RWPE2 (cell line): ENCODE measurements around the gene IGFN1.

ENCODE experiments used
- ATAC-seq: fragments of 200-7000 bp; cut with Tn5 transposase; 3 replicates; pipeline ENCODE4 v1.9.1; 2021; ENCODE audit warnings: low read depth
- DNase-seq: peaks from one replicate; pipeline ENCODE4 v3.0.0-alpha.2; 2020; ENCODE audit warnings: low spot score
- H3K27ac ChIP-seq: fragments of 450-650 bp; 2 replicates; pipeline ENCODE4 v1.5.1; 2017; ENCODE audit warnings: mild to moderate bottlenecking; ENCODE audit not compliant: poor library complexity, severe bottlenecking
- H3K27me3 ChIP-seq: fragments of 250-450 bp; sonication (Bioruptor Pico); 2 replicates; pipeline ENCODE4 v1.5.1; 2021; ENCODE audit warnings: mild to moderate bottlenecking, moderate library complexity; ENCODE audit not compliant: insufficient read depth, poor library complexity, severe bottlenecking
- H3K36me3 ChIP-seq: fragments of 250-450 bp; sonication (Bioruptor Pico); 2 replicates; pipeline ENCODE4 v1.5.1; 2020; ENCODE audit warnings: low read depth, mild to moderate bottlenecking, moderate library complexity
- H3K4me1 ChIP-seq: fragments of 250-450 bp; sonication (Bioruptor Pico); 2 replicates; pipeline ENCODE4 v1.5.1; 2021; ENCODE audit warnings: mild to moderate bottlenecking, moderate library complexity; ENCODE audit not compliant: insufficient read depth, poor library complexity, severe bottlenecking
- H3K4me3 ChIP-seq: fragments of 250-450 bp; sonication (Bioruptor Pico); 2 replicates; pipeline ENCODE4 v1.5.1; 2021; ENCODE audit warnings: mild to moderate bottlenecking, moderate library complexity; ENCODE audit not compliant: severe bottlenecking
- H3K9me3 ChIP-seq: fragments of 250-450 bp; sonication (Bioruptor Pico); 2 replicates; pipeline ENCODE4 v1.5.1; 2021; ENCODE audit warnings: mild to moderate bottlenecking, moderate library complexity; ENCODE audit not compliant: severe bottlenecking
- TF ChIP-seq, protein P1 (sequence below): fragments of 450-650 bp; IDR thresholded peaks from one replicate; pipeline ENCODE4 v1.5.1; 2017; ENCODE audit warnings: mild to moderate bottlenecking, moderate library complexity; ENCODE audit not compliant: poor library complexity, severe bottlenecking

IGFN1 gene

DNA sequence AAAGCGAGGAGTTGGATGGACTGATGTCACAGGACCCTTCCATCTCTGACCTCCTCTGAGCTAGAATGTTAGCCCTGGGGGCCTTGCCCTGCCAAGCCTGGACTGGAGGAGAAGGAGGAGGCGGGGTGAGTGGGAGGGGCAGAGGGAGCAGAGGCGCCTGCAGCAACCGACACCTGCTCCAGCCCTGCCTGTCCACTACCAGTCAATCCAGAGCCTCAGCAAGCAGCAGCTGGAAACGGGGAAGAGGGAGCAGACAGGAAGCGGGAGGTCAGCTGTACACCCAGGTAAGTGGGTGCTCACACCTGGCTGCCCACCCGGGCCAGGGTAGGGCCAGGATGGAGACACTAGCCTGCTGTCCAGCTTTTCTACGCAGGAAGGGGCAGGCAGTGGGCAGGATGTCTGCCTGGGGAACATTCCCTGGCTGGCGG lies at the start of gene IGFN1:
Gene IGFN1, plus strand, starts transcription at position 201 of the 428 bp plus-strand sequence. CDS start 2,470 bp downstream, outside the sequence.
- Histone ChIP-seq H3K27ac (no peak within 1 kb of the TSS), H3K27me3 (no peaks in the 10 kb centered on the region), H3K9me3 (no peaks in the 10 kb centered on the region), H3K4me1 (peaks cover 2% of the 10 kb centered on the region), H3K36me3 (no peaks in the 10 kb centered on the region), H3K4me3 (no peak within 1 kb of the TSS)
- ATAC-seq (no peak), DNase-seq (no peak)
- TF ChIP-seq, protein P1, sequence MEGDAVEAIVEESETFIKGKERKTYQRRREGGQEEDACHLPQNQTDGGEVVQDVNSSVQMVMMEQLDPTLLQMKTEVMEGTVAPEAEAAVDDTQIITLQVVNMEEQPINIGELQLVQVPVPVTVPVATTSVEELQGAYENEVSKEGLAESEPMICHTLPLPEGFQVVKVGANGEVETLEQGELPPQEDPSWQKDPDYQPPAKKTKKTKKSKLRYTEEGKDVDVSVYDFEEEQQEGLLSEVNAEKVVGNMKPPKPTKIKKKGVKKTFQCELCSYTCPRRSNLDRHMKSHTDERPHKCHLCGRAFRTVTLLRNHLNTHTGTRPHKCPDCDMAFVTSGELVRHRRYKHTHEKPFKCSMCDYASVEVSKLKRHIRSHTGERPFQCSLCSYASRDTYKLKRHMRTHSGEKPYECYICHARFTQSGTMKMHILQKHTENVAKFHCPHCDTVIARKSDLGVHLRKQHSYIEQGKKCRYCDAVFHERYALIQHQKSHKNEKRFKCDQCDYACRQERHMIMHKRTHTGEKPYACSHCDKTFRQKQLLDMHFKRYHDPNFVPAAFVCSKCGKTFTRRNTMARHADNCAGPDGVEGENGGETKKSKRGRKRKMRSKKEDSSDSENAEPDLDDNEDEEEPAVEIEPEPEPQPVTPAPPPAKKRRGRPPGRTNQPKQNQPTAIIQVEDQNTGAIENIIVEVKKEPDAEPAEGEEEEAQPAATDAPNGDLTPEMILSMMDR, result no peak

DNA sequence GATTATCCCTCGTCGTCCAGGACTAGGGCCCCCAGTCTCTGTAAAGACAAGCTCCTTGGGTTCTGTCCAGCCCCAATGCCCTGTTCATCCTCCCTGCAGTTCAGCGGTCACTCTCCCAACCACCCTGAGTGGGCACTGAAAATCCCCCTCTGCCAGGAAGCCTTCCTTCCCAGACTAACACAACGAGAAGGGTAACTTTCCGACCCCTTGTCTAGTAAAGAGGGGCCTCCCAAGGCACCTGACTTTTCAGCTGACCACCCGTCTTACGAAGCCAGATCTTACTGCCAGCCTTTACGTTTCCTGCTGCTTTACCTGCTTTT lies 49.7 kb upstream of the IGFN1 start:
- Histone ChIP-seq H3K27me3 (no peaks in the 10 kb centered on the region), H3K4me1 (no peaks in the 10 kb centered on the region), H3K27ac (no peak overlapping the region), H3K36me3 (peaks cover 59% of the 10 kb centered on the region), H3K9me3 (no peaks in the 10 kb centered on the region), H3K4me3 (no peak overlapping the region)
- TF ChIP-seq, protein P1, result no peak
- DNase-seq, result no peak
- no peak for ATAC-seq

GRCh38 chr1:201141418-201141817 lies 49.2 kb upstream of the IGFN1 start:
- ATAC-seq, result no peak
- TF ChIP-seq, protein P1, result no peak
- Histone ChIP-seq H3K4me1 (no peaks in the 10 kb centered on the region), H3K4me3 (no peak overlapping the region), H3K27ac (no peak overlapping the region), H3K36me3 (peaks cover 64% of the 10 kb centered on the region), H3K27me3 (no peaks in the 10 kb centered on the region), H3K9me3 (no peaks in the 10 kb centered on the region)
- DNase-seq, result no peak

GRCh38 chr1:201142011-201142848 lies 48.4 kb upstream of the IGFN1 start:
- no peak overlapping the region for H3K4me3 ChIP-seq
- DNase-seq (no peak), ATAC-seq (no peak)
- TF ChIP-seq, protein P1, result no peak
- no peaks in the 10 kb centered on the region for H3K4me1 ChIP-seq
- no peaks in the 10 kb centered on the region for H3K27me3 ChIP-seq
- H3K36me3 ChIP-seq, result peaks cover 72% of the 10 kb centered on the region
- H3K27ac ChIP-seq, result no peak overlapping the region
- H3K9me3 ChIP-seq, result no peaks in the 10 kb centered on the region
